Neural cell (in vitro differentiated cells): ENCODE results near the gene P3H2. TPM values are rescaled to one million over a fixed set of nuclear protein-coding genes. Genes with fewer than 3 reads are reported as not detected.

Experiments used
- H2AFZ ChIP-seq: fragments of 200-600, 300-800 bp; sonication (generic), shearing (Covaris generic); 2 replicates; pipeline ENCODE4 v1.6.0; 2014; ENCODE audit warnings: low read depth, mild to moderate bottlenecking, antibody characterized with exemption, low read length, moderate library complexity
- H3F3A ChIP-seq: fragments of 200-600 bp; shearing (Covaris generic); 2 replicates; pipeline ENCODE4 v1.6.1; 2016; ENCODE audit warnings: mild to moderate bottlenecking, moderate library complexity, mixed read lengths, antibody characterized with exemption, low read length; ENCODE audit not compliant: insufficient read depth, poor library complexity, severe bottlenecking
- H3K27ac ChIP-seq: fragments of 200-600, 300-800 bp; sonication (generic), shearing (Covaris generic); 2 replicates; pipeline ENCODE4 v1.5.1; 2014; ENCODE audit warnings: mild to moderate bottlenecking, low read length, moderate library complexity
- H3K27me3 ChIP-seq: fragments of 300-800, 200-600 bp; sonication (generic), shearing (Covaris generic); 2 replicates; pipeline ENCODE4 v1.6.0; 2014; ENCODE audit warnings: mild to moderate bottlenecking, low read depth, low read length, moderate library complexity; ENCODE audit not compliant: insufficient read depth
- H3K36me3 ChIP-seq: fragments of 300-800, 200-600 bp; sonication (generic), shearing (Covaris generic); 2 replicates; pipeline ENCODE4 v1.5.1; 2014; ENCODE audit warnings: mild to moderate bottlenecking, antibody characterized with exemption, low read length, moderate library complexity; ENCODE audit not compliant: insufficient read depth
- H3K4me2 ChIP-seq: fragments of 300-800, 200-600 bp; sonication (generic), shearing (Covaris generic); 2 replicates; pipeline ENCODE4 v1.6.0; 2014; ENCODE audit warnings: mild to moderate bottlenecking, low read length
- H3K4me3 ChIP-seq: fragments of 300-800, 200-600 bp; sonication (generic), shearing (Covaris generic); 2 replicates; pipeline ENCODE4 v1.5.1; 2014; ENCODE audit warnings: mild to moderate bottlenecking, low read length, moderate library complexity
- H3K79me2 ChIP-seq: fragments of 200-600 bp; shearing (Covaris generic); replicated peaks from 2 replicates; pipeline ENCODE4 v1.6.0; 2014; ENCODE audit warnings: mild to moderate bottlenecking, low read length, moderate library complexity; ENCODE audit not compliant: insufficient read depth
- H3K9ac ChIP-seq: fragments of 300-800, 200-600 bp; sonication (generic), shearing (Covaris generic); 2 replicates; pipeline ENCODE4 v1.6.1; 2016; ENCODE audit warnings: mild to moderate bottlenecking, low read length, mixed read lengths
- H3K9me2 ChIP-seq: fragments of 200-600 bp; shearing (Covaris generic); 2 replicates; pipeline ENCODE4 v1.6.1; 2016; ENCODE audit warnings: mild to moderate bottlenecking, low read length, mixed read lengths; ENCODE audit not compliant: insufficient read depth
- H3K9me3 ChIP-seq: fragments of 200-600, 300-800 bp; sonication (generic), shearing (Covaris generic); 2 replicates; pipeline ENCODE4 v1.6.1; 2016; ENCODE audit warnings: mild to moderate bottlenecking, mixed run types, low read length, moderate library complexity, mixed read lengths
- H4K20me1 ChIP-seq: fragments of 200-600 bp; shearing (Covaris generic); 2 replicates; pipeline ENCODE4 v1.6.1; 2016; ENCODE audit warnings: mild to moderate bottlenecking, mixed run types; ENCODE audit not compliant: insufficient read depth
- EP300 ChIP-seq: fragments of 450-650 bp; conservative IDR thresholded peaks from 2 replicates; pipeline ENCODE4 v1.6.1; 2014; ENCODE audit warnings: antibody characterized with exemption, mild to moderate bottlenecking, moderate library complexity; ENCODE audit not compliant: poor library complexity, severe bottlenecking
- EZH2 ChIP-seq: fragments of 200-600, 300-800 bp; shearing (Covaris generic), sonication (generic); IDR thresholded peaks from 2 replicates; pipeline ENCODE4 v1.6.1; 2014; ENCODE audit warnings: antibody characterized with exemption, low read length, borderline replicate concordance, mild to moderate bottlenecking; ENCODE audit not compliant: insufficient read depth, poor library complexity, severe bottlenecking
- MXI1 ChIP-seq: fragments of 450-650 bp; conservative IDR thresholded peaks from 2 replicates; pipeline ENCODE4 v1.6.1; 2014; ENCODE audit warnings: antibody characterized with exemption, mild to moderate bottlenecking; ENCODE audit not compliant: poor library complexity, severe bottlenecking
- POLR2AphosphoS5 ChIP-seq: IDR thresholded peaks from 2 replicates; pipeline ENCODE4 v1.6.1; 2012
- RAD21 ChIP-seq: fragments of 450-650 bp; conservative IDR thresholded peaks from 2 replicates; pipeline ENCODE4 v1.6.1; 2014; ENCODE audit warnings: antibody characterized with exemption, mild to moderate bottlenecking, moderate library complexity
- SMC3 ChIP-seq: fragments of 450-650 bp; conservative IDR thresholded peaks from 2 replicates; pipeline ENCODE4 v1.6.1; 2014; ENCODE audit warnings: antibody characterized with exemption, mild to moderate bottlenecking, moderate library complexity; ENCODE audit not compliant: poor library complexity
- TAF1 ChIP-seq: IDR thresholded peaks from 2 replicates; pipeline ENCODE4 v1.6.1; 2012; ENCODE audit warnings: low read depth
- polyA plus RNA-seq: library from polyadenylated mRNA; depleted of rRNA; stranded (reverse); fragments of >200 nt; gene quantifications from 2 replicates; pipeline ENCODE4 v1.2.3, GENCODE V29; 2014
- TF ChIP-seq, protein P1 (sequence below): IDR thresholded peaks from 2 replicates; pipeline ENCODE4 v1.6.1; 2012; ENCODE audit warnings: borderline replicate concordance
- TF ChIP-seq, protein P2 (sequence below): fragments of 450-650 bp; IDR thresholded peaks from 2 replicates; pipeline ENCODE4 v1.5.1; 2014; ENCODE audit warnings: antibody characterized with exemption, mild to moderate bottlenecking, moderate library complexity; ENCODE audit not compliant: poor library complexity, severe bottlenecking

Gene P3H2
- polyA plus RNA-seq, 1 donor from 2014 or later: 0.68 TPM

DNA sequence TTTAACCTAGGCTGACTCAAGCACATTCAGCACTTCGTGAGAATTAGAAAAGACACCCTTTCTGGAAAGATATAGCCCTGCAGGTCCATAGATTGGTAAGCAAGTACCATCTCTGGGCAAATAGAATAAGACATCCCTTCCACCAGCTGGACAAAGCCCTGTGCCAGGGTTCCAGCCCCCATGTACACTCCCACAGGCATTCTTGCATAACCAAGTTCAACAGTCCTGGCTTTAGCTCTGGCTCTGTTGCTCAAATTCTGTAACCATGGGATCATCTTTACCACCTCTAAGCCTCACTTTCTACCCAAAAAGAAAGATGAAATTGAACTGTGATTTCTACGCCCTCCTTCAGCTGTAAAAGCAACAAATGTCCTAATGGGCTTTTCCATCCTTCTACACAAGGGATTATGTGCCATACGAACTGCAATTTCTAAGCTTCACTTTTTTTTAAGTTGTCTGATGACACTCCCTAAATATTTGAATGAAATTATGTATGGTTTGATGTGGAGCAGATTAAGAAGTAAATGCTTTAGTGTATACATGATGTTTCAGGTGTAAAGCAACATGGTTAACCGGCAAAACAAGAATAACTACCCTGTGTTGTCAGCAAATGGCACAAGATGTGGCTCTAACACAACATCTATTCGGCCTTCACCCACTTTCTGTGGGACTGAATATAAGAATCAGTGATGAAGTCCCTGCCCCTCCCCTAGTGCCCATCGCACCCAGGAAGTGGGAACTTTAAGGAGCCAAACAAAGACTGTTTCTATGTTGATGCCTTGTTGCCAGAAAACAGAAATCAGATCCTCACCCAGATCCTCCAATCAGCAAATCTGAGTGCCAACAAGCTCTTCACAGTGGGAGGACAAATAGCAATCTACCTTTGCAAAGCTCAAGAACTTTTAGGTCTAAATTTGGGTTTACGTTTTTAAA is 165.7 kb downstream of the P3H2 start:
- Histone ChIP-seq H2AFZ (no peak overlapping the region), H3K9me2 (no peaks in the 10 kb centered on the region), H4K20me1 (no peaks in the 10 kb centered on the region), H3K36me3 (no peaks in the 10 kb centered on the region), H3K4me3 (no peak overlapping the region), H3K9ac (no peak overlapping the region), H3K27ac (no peak overlapping the region), H3K79me2 (no peaks in the 10 kb centered on the region), H3K4me2 (no peak overlapping the region), H3K9me3 (no peaks in the 10 kb centered on the region), H3F3A (no peaks in the 10 kb centered on the region), H3K27me3 (no peaks in the 10 kb centered on the region)
- TF ChIP-seq, protein P1, sequence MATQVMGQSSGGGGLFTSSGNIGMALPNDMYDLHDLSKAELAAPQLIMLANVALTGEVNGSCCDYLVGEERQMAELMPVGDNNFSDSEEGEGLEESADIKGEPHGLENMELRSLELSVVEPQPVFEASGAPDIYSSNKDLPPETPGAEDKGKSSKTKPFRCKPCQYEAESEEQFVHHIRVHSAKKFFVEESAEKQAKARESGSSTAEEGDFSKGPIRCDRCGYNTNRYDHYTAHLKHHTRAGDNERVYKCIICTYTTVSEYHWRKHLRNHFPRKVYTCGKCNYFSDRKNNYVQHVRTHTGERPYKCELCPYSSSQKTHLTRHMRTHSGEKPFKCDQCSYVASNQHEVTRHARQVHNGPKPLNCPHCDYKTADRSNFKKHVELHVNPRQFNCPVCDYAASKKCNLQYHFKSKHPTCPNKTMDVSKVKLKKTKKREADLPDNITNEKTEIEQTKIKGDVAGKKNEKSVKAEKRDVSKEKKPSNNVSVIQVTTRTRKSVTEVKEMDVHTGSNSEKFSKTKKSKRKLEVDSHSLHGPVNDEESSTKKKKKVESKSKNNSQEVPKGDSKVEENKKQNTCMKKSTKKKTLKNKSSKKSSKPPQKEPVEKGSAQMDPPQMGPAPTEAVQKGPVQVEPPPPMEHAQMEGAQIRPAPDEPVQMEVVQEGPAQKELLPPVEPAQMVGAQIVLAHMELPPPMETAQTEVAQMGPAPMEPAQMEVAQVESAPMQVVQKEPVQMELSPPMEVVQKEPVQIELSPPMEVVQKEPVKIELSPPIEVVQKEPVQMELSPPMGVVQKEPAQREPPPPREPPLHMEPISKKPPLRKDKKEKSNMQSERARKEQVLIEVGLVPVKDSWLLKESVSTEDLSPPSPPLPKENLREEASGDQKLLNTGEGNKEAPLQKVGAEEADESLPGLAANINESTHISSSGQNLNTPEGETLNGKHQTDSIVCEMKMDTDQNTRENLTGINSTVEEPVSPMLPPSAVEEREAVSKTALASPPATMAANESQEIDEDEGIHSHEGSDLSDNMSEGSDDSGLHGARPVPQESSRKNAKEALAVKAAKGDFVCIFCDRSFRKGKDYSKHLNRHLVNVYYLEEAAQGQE: no peak
- TF ChIP-seq EZH2 (no peak), POLR2AphosphoS5 (no peak), TAF1 (no peak), MXI1 (no peak), EP300 (no peak), SMC3 (no peak)
- TF ChIP-seq, protein P2, sequence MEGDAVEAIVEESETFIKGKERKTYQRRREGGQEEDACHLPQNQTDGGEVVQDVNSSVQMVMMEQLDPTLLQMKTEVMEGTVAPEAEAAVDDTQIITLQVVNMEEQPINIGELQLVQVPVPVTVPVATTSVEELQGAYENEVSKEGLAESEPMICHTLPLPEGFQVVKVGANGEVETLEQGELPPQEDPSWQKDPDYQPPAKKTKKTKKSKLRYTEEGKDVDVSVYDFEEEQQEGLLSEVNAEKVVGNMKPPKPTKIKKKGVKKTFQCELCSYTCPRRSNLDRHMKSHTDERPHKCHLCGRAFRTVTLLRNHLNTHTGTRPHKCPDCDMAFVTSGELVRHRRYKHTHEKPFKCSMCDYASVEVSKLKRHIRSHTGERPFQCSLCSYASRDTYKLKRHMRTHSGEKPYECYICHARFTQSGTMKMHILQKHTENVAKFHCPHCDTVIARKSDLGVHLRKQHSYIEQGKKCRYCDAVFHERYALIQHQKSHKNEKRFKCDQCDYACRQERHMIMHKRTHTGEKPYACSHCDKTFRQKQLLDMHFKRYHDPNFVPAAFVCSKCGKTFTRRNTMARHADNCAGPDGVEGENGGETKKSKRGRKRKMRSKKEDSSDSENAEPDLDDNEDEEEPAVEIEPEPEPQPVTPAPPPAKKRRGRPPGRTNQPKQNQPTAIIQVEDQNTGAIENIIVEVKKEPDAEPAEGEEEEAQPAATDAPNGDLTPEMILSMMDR: no peak

DNA sequence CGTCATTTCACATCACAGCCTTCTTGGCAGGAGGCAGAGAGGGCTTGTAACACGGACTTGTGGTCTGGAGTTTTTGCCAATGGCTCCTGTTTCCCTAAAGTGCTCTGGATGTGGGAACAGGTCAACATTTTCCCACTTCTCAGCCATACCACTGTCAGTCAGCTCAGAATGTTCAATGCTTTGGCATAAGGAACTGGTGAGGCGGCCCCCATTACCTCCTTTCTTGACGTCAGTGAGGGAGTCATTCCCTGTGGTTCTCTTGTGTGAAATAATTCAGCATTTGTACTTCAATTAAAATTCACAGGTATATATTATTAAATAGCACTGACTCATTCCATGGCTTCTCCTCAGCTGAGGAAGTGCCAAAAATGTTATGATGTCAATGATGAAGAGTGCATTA is 167.1 kb downstream of the P3H2 start:
- Histone ChIP-seq H2AFZ (no peak overlapping the region), H3K9me2 (no peaks in the 10 kb centered on the region), H3K27me3 (no peaks in the 10 kb centered on the region), H3K27ac (no peak overlapping the region), H3K4me2 (no peak overlapping the region), H4K20me1 (no peaks in the 10 kb centered on the region), H3K79me2 (no peaks in the 10 kb centered on the region), H3K9me3 (no peaks in the 10 kb centered on the region), H3K9ac (no peak overlapping the region), H3K4me3 (no peak overlapping the region), H3F3A (no peaks in the 10 kb centered on the region), H3K36me3 (no peaks in the 10 kb centered on the region)
- TF ChIP-seq, protein P2: no peak
- TF ChIP-seq RAD21 (no peak), SMC3 (no peak), POLR2AphosphoS5 (no peak), MXI1 (no peak), EZH2 (no peak), TAF1 (no peak), EP300 (no peak)
- TF ChIP-seq, protein P1: no peak
